ENCODE measurements around the gene MTIF2. TPM values are rescaled to one million over a fixed set of nuclear protein-coding genes. Genes with fewer than 3 reads are reported as not detected.
"Not testable (repeated sequence)": the region's sequence is repeated elsewhere in the genome, so short reads cannot be mapped to it uniquely, and the experiment has no call there.

MTIF2 gene
- total RNA-seq, 1 donor from 2014 or later: 24.6 TPM

GRCh38 chr2:55247025-55247424 is 22.0 kb downstream of the MTIF2 start:
- Mint-ChIP-seq H3K27me3 (ENCODE audit: unreplicated experiment) (no peaks in the 10 kb centered on the region), H3K9me3 (ENCODE audit: unreplicated experiment) (no peaks in the 10 kb centered on the region), H3K27ac (ENCODE audit: unreplicated experiment) (no peak overlapping the region), H3K4me1 (ENCODE audit: unreplicated experiment) (no peaks in the 10 kb centered on the region), H3K36me3 (ENCODE audit: unreplicated experiment) (peaks cover 26% of the 10 kb centered on the region), H3K4me3 (ENCODE audit: unreplicated experiment) (no peak overlapping the region)
- no peak for DNase-seq (ENCODE audit: extremely low spot score, unreplicated experiment)
- TF ChIP-seq, protein P1, sequence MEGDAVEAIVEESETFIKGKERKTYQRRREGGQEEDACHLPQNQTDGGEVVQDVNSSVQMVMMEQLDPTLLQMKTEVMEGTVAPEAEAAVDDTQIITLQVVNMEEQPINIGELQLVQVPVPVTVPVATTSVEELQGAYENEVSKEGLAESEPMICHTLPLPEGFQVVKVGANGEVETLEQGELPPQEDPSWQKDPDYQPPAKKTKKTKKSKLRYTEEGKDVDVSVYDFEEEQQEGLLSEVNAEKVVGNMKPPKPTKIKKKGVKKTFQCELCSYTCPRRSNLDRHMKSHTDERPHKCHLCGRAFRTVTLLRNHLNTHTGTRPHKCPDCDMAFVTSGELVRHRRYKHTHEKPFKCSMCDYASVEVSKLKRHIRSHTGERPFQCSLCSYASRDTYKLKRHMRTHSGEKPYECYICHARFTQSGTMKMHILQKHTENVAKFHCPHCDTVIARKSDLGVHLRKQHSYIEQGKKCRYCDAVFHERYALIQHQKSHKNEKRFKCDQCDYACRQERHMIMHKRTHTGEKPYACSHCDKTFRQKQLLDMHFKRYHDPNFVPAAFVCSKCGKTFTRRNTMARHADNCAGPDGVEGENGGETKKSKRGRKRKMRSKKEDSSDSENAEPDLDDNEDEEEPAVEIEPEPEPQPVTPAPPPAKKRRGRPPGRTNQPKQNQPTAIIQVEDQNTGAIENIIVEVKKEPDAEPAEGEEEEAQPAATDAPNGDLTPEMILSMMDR (IDR thresholded peaks at IDR 0.05): no peak

DNA sequence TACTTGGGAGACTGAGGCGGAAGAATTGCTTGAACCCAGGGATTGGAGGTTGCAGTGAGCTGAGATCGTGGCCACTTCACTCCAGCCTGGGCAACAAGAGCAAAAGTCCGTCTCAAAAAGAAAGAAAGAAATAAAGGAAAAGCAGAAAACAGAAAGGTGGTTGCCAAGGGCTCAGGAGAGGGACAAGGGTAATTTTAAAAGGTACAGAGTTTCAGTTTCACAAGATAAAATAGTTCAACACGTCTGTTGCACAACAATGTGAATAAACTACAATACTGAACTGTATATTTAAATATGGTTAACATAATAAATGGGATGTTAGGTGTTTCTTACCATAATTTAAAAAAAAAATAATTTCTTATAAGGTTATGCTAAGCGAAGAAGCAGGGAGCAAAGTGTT is 23.6 kb downstream of the MTIF2 start:
- Mint-ChIP-seq H3K27me3 (ENCODE audit: unreplicated experiment) (no peaks in the 10 kb centered on the region), H3K4me3 (ENCODE audit: unreplicated experiment) (no peak overlapping the region), H3K27ac (ENCODE audit: unreplicated experiment) (no peak overlapping the region), H3K36me3 (ENCODE audit: unreplicated experiment) (peaks cover 25% of the 10 kb centered on the region), H3K9me3 (ENCODE audit: unreplicated experiment) (no peaks in the 10 kb centered on the region), H3K4me1 (ENCODE audit: unreplicated experiment) (no peaks in the 10 kb centered on the region)
- DNase-seq (ENCODE audit: extremely low spot score, unreplicated experiment): no peak
- TF ChIP-seq, protein P1 (IDR thresholded peaks at IDR 0.05): no peak

DNA sequence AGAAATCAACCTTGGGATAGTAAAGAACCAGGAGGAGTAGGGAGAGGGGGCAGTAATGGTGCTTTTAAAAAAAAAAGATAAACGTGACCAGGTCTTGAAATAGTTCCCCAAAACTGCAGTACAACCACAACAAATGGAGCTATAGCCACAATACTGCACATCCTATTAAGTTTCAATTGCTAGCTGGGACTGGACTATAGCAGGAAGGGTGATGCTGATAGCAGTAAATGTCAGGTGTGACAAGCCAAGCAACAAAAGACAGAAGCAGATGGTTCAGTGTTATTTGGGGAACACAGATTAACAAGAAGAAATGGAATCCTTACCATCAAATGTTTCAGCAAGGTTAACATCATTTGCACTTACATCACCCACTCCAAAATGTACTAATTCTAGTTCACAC is 26.4 kb downstream of the MTIF2 start:
- Mint-ChIP-seq H3K9me3 (ENCODE audit: unreplicated experiment) (no peaks in the 10 kb centered on the region), H3K4me1 (ENCODE audit: unreplicated experiment) (no peaks in the 10 kb centered on the region), H3K27ac (ENCODE audit: unreplicated experiment) (no peak overlapping the region), H3K36me3 (ENCODE audit: unreplicated experiment) (peaks cover 24% of the 10 kb centered on the region), H3K4me3 (ENCODE audit: unreplicated experiment) (no peak overlapping the region), H3K27me3 (ENCODE audit: unreplicated experiment) (no peaks in the 10 kb centered on the region)
- DNase-seq (ENCODE audit: extremely low spot score, unreplicated experiment): no peak
- TF ChIP-seq, protein P1 (IDR thresholded peaks at IDR 0.05): no peak

DNA sequence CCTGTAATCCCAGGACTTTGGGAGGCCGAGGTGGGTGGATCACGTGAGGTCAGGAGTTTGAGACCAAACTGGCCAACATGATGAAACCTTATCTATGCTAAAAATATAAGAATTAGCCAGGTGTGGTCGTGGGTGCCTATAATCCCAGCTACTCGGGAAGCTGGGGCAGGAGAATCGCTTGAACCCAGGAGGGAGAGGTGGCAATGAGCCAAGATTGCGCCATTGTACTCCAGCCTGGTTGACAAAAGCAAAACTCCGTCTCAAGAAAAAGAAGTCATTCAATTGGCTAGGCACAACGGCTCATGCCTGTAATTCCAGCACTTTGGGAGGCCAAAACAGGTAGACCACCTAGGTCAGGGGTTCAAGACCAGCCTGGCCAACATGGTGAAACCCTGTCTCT is 27.4 kb downstream of the MTIF2 start:
- H3K27ac Mint-ChIP-seq (ENCODE audit: unreplicated experiment); H3K27me3 Mint-ChIP-seq (ENCODE audit: unreplicated experiment); DNase-seq (ENCODE audit: extremely low spot score, unreplicated experiment); H3K4me1 Mint-ChIP-seq (ENCODE audit: unreplicated experiment); H3K4me3 Mint-ChIP-seq (ENCODE audit: unreplicated experiment); H3K9me3 Mint-ChIP-seq (ENCODE audit: unreplicated experiment): not testable (repeated sequence)
- H3K36me3 Mint-ChIP-seq (ENCODE audit: unreplicated experiment): peaks cover 20% of the 10 kb centered on the region

DNA sequence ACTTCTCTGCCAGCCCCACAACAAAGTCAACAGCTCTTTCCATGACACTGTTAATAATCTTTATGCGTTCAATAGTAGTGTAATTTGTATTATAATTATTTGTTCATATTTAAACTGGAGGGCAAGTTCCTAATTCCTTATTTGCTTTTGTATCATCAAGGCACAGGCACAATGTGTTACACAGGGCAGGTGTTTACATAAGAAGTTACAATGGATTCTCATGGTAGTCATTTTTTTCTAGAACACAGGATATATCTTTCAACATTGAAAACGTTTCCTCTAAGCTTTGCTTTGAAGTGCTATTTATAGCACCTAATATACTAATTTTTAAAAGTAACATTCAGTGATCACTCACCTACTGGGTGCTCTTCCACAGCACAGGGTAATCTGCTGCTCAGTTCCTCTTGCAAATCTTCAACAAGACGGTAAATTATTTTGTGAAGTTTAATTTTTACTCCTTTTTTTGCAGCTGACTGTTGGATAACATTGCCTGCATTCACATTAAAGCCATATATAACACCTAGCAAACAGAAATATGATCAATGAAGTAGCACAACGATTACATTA is 29.3 kb downstream of the MTIF2 start:
- no peaks in the 10 kb centered on the region for H3K9me3 Mint-ChIP-seq (ENCODE audit: unreplicated experiment)
- TF ChIP-seq, protein P1 (IDR thresholded peaks at IDR 0.05): no peak
- peaks cover 2% of the 10 kb centered on the region for H3K4me1 Mint-ChIP-seq (ENCODE audit: unreplicated experiment)
- peaks cover 22% of the 10 kb centered on the region for H3K36me3 Mint-ChIP-seq (ENCODE audit: unreplicated experiment)
- no peak overlapping the region for H3K27ac Mint-ChIP-seq (ENCODE audit: unreplicated experiment)
- DNase-seq (ENCODE audit: extremely low spot score, unreplicated experiment): no peak
- H3K4me3 Mint-ChIP-seq (ENCODE audit: unreplicated experiment): no peak overlapping the region
- no peaks in the 10 kb centered on the region for H3K27me3 Mint-ChIP-seq (ENCODE audit: unreplicated experiment)

Measured in osteocyte (in vitro differentiated cells).